Fibroblast of skin of left quadriceps (primary cell): ENCODE measurements around the gene AMMECR1L.
A peak's percentile ranks its signal among the peaks of the same experiment; 100 is the strongest.
"Not testable (repeated sequence)": the region's sequence is repeated elsewhere in the genome, so short reads cannot be mapped to it uniquely, and the experiment has no call there.

Experiments
- DNase-seq, 2 experiments: peaks; one replicate each; pipeline ENCODE4 v3.0.0-alpha.2; 2013; ENCODE audit warnings: low read depth in 2 of 2

The AMMECR1L gene

DNA sequence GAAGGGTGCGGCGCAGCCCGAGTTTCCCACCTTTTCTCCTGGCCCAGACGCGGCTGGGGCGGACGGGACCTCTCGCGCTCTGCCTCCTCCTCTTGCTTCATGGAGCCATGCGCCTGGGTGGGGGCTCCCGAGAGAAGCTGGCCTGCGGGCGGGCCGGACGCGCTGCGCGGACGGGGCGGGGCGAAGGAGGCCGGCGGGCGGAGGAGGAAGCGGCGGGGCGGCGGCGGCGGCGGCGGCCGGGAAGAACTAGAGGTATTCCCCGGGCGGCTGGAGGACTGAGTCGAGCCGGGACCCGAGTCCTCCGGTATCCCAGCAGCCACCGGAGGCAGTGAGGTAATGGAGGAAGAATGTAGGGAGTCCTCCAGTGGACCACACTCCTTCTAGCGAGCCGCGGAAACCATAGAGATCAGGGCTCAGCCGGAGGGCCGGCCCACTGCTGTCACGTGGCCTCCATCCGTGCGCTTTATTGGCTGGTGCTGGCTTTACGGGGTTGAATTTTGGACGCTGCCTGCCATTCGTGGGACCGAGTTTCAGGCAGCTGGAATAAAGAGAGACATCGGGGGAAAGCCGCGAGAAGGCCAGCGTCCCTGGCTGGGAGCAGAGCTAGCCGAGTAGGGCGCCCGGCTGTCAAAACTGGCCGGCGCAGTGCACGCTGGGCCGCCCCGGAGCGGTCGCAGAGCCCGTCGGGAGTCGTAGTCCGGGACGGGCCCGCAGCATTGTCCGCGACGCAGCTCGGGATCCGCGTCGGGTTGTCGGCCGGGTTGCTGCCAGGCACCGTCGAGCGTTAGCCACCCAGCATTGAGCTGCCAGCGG lies at the start of gene AMMECR1L:
TSS of gene AMMECR1L (minus strand) at position 177 of the 813 bp plus-strand sequence. CDS start 11,722 bp downstream, outside the sequence.
- DNase-seq: peak; percentile 26 to 32

DNA sequence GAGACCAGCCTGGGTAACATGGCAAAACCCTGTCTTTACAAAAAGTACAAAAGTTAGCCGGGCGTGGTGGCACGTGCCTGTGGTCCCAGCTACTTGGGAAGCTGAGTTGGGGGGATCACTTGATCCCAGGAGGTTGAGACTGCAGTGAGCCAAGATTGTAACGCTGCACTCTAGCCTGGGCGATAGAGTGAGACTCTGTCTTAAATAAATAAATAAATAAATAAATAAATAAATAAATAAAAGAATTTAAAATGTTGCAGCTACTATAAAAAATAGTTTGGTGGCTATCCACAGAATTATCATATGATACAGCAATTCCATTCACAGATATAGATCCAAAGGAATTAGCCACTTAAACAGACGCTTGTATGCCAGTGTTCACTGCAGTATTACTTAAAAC lies 49.6 kb upstream of the AMMECR1L start:
- no peak for DNase-seq

DNA sequence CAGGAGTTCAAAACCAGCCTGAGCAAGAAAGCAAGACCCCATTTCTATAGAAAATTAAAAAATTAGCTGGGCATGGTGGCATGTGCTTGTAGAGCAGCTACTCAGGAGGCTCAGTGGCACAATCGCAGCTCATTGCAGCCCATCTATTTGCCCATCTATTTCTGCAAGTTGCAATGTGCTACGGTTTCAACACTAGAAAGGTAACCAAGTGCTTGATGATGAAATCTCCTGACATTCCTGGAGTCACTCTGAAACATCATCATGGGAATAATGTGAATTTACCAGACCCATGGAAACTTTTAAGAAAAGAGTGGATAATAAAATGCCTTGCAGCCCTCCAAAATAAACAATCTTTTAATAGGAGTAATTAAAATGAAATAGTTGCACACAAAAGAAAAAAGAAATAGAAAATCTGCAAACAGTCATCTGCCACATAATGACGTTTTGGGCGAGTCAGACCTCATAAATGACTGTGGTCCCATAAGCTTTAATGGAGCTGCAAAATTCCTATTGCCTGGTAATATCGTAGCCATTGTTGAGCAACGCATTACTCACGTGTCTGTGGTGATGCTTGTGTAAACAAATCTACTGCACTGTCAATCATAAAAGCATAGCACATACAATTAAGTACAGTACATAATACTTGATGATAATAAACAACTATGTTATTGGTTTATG lies 46.6 kb upstream of the AMMECR1L start:
- peak; percentile 55 to 59 for DNase-seq

DNA sequence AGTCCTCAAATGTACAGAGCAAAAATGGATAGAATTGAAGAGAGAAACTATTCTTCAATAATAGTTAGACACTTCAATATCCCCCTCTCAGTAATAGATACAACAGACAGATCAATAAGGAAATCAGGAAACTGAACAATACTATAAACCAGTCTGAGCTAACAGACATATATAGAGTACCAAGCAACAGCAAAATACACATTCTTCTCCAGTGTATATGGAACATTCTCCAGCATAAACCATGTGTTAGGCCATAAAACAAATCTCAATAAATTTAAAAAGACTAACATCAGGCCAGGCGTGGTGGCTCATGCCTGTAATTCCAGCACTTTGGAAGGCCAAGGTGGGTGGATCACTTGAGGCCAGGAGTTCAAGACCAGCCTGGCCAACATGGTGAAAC lies 43.7 kb upstream of the AMMECR1L start:
- DNase-seq: no peak

DNA sequence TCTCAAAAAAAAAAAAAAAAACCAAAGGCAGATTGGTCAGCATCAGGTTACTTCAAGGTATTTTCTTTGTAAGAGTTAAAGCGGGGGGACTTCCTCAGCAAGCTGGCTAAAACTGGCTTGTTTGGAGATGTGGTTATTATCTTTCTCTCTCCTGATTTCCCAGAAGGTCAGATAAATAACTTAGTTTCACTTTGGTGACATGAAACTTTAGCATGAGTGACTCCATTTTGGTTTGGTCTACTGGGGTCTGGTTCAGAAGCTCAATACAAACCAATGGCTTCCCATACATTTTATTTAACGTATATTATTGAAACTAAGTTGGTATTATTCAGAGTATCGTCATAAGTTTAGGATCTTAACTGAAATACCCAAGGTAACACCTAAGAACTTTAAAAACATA lies 41.6 kb upstream of the AMMECR1L start:
- DNase-seq: no peak

DNA sequence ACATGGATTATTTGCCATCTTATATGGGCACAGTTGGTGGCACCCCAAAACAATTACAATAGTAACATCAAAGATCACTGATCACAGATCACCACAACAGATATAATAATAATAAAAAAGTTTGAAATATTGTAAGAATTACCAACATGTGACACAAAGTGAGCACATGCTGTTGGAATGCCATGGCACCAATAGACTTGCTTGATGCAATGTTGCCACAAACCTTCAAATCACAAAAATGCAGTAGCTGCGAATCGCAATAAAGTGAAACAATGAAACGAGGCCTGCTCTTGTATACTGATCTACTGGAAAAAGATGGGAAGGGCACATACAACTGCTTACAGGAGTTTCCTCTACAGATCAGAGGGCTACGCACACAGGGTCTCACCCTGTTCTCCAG lies 32.2 kb upstream of the AMMECR1L start:
- no peak for DNase-seq

DNA sequence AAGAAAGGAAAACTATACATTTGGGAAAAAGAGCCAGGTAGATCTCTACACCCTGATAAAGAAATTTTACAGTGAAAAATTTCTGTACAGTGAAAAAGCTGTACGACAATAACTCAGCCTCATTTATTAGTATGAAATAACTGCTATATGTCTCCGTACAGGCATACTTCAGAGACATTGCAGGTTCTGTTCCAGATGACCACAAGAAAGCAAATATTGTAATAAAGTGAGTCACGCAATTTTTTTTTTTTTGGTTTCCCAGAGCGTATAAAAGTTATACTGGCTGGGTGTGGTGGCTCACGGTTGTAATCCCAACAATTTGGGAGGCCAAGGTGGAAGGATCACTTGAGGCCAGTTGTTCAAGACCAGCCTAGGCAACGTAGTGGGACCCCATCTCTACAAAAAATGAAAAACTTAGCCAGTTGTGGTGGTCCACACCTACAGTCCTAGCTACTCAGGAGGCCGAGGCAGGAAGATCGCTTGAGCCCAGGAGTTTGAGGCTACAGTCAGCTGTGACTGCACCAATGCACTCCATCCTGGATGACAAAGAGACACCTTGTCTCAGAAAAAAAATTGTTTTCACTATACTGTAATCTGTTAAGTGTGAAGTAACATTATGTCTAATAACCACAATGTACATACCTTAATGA lies 28.2 kb upstream of the AMMECR1L start:
- no peak for DNase-seq

DNA sequence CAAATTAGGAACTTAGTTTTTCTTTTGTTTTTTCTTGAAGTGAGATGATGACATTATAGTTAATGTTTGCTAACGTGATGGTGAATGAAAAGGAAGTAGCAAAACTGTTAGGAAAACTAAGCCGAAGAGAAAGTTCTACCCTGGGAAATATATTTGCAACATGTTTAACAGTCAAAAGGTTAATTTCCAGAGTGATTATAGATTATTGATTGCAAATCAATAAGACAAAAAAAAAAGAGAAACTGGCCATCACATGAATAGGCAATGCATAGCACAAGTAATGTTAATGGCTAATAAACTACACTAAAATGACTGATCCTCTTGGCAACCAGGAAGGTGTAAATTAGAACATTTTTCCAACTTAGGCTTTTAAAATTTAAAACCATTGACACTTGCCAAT lies 26.0 kb upstream of the AMMECR1L start:
- no peak for DNase-seq

DNA sequence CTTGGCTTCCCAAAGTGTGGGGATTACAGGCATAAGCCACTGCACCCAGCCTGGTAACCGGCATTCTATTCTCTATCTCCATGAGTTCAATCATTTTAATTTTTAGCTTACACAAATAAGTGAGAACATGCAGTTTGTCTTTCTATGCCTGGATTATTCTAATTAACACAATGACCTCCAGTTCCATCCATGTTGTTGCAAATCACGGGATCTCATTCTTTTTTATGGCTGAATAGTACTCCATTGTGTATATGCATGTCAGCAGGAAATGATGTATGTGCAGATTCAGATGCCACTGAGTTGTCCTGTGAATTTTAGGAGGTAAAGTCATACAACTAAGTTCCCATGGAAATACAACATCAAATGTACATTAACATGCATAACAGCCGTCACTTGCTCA lies 24.7 kb upstream of the AMMECR1L start:
- no peak for DNase-seq

DNA sequence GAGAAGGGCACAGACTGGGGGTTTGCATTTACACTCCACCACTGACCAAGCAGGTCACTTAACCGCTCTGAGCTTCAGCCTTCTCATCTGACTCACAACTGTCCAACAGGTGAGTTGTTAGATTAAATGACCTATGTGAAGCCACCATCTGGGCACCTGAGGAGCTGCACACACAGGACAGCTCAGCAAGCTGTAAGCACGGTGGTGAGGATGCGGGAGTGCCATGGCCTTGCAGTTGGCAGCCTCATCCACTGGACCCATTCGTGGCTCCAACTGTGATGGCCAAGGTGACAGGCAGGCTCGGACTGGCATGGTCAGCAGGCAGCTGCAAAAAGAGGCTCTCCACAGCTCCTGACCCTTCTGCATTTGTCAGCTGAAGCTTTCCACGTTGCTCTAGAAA lies 23.3 kb upstream of the AMMECR1L start:
- DNase-seq: no peak

DNA sequence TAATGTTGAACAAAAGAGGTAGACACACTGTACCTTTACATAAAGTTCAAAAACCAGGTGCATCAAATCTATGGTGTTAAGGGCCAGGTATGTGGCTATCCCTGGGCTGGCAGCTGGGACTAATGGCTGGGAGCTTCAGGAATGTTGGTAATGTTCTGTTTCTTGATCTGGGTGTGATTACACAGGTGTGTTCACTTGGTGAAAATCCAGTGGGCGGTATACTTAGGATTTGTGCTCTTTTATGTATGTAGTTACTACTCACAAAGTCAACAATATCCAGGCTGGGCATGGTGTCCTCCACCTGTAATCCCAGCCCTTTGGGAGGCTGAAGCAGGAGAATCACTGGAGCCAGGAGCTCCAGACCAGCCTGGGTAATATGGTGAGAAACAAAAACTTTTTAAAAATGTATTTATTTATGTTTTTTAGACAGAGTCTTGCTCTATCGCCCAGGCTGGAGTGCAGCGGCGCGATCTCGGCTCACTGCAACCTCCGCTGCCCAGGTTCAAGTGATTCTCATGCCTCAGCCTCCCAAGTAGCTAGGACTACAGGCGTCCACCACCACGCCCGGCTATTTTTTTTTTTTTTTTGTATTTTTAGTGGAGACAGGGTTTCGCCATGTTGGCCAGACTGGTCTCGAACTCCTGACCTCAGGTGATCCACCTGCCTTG lies 22.1 kb upstream of the AMMECR1L start:
- not testable (repeated sequence) for DNase-seq

DNA sequence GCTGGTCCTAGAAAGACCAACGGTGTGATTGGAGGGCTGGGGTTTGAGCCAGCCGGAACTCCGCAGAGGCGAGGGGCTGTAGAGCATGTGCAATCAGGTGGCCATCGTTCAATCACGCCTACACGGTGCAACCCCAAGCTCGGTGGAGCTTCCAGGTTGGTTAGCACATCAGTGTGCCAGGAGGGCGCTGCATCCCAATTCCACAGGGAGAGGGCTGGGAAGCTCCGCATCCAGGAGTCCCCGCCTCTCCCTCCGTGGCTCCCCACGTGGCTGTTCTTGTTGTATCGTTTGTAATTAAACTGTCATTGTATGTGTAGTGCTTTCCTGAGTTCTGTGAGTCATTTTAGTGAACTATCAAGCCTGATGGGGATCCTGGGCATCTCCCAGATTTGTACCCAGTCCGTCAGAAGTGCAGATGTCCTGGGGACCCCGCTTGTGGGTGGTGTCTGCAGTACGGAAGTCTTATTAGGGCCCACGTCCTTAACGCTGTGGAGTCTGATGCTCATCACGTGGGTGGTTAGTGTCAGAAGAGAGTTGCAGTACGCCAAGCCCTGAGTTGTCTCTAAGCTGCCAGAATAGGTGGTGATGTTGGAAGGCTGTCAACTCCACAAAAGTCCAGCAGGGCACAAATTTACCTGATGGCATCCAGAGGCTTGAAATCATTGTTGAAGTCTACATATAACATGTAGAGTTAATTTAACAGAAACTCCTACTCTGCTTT lies 20.6 kb upstream of the AMMECR1L start:
- DNase-seq: no peak

DNA sequence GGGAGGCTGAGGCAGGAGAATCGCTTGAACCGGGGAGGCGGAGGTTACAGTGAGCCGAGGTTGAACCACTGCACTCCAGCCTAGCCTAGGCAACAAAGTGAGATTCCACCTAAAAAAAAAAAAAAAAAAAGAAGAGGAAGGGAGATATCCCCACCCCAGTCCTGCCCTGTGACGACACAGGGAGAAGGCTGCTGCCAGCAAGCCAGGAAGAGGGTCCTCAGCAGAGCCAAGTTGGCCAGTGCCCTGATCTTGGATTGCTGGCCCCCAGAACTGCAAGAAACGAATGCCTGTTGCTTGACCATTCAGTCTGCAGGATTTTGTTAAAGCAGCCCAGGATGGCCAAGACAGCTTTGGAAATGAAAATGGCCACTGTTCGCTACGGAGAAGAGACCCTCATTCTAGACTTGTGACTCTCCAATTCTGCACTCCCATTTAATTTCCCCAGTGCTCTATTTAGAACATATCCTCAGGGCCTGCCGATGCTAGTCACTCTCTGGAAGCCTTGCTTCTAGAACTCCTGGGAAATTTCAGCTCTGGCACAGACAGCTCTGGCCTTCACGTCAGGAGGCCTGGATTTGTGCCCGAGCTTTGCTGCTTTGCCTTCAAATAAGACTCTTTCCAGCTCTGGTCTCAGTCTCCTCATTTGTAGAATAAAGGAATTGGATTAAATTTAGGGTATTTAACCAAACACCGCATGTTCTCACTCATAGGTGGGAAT lies 15.7 kb upstream of the AMMECR1L start:
- DNase-seq: no peak

DNA sequence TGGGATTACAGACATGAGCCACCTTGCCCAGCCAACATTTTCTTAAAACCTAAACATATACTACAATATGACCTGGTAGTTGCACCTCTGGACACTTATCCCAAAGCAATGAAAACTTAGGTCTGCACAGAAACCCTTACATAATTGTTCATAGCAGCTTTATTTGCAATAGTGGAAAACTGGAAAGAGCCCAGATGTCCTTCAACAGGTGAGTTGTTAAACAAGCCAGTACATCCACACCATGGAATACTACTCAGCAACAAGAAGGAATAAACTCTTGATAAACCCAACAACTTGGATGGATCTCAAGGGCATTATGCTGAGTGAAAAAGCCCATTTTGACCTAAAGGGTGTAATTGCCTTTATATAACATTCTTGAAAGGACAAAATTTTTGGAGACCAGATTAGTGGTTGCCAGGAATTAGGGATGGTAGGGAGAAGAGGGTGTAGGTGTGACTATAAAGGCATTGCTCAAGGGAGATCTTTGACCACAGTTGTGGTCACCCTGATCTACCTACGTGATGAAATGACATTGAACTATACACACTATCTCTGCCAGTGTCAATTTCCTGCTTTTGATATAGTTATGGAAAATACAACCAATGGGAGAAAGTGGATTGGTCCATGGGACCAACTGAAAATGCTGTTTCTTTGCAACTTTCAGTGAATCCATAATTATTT lies 11.9 kb upstream of the AMMECR1L start:
- DNase-seq: no peak

DNA sequence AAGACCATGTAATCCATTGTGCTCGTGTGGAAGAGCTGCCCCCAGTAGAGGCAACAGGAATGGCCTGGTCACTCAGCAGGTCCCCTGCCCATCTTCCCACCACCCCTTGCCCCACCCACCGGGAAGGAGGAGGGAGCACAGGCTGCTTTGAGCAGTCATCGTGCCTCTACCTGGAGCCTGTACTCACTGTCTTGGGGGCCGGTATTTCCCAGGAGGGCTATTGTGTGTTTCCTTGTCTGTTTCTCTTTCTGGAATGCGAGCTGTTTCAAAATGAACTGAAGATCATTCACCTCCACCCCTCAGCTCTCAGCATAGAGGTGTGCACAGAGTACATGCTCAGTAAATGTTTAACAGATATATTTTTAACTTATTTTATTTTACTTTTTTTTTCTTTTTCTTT lies 7.7 kb upstream of the AMMECR1L start:
- no peak for DNase-seq

DNA sequence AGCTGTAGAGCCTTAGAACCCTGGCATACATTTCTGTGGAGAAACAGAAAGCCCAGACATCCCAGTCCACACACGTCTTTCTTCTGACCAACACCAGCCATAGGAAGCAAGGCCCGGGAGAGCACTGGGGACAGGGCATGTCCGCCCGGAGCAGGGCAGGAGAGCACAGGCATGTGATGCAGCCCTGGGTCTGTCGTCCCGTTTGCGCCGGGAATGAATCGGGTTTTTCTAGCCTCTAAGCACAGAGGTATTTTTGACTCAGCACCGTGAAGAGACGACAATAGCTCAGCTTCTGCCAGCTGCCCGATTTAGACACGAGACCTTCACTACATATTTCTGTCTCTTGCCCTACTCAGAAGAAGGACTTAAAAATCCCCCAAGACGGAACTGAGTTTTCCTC lies 7.3 kb upstream of the AMMECR1L start:
- DNase-seq: no peak

DNA sequence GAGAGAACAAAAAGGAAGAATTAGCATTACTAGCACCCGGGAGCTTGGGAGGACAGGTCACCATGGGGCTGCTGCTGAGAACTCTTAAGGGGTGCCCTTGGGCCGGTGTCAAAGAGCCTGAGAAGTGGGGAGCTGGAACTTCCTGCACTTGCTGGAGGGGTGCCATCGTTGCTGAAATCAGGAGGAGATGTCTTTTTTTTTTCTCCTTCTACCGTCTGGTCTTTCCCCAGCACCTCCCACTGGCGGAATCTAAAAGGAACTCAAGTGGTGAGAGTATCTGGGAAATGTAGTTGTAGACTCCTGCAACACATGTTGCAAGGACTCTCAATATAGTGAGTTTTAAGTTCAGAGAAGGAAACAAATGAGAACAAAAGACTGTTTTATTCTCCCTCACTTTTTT lies 6.1 kb upstream of the AMMECR1L start:
- no peak for DNase-seq

DNA sequence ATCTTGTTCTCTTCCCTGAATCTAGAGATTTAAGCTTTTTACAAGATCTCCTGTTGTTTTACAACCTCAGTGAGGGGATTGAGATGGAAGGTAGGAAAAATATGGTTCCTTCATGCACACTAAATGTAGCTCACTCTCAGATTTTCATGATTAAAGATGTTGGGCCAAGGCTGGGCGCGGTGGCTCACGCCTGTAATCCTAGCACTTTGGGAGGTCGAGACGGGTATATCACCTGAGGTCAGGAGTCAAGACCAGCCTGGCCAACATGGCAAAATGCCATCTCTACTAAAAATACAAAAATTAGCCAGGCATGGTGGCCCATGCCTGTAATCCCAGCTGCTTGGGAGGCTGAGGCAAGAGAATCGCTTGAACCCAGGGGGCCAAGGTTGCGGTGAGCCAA lies 5.0 kb upstream of the AMMECR1L start:
- not testable (repeated sequence) for DNase-seq

DNA sequence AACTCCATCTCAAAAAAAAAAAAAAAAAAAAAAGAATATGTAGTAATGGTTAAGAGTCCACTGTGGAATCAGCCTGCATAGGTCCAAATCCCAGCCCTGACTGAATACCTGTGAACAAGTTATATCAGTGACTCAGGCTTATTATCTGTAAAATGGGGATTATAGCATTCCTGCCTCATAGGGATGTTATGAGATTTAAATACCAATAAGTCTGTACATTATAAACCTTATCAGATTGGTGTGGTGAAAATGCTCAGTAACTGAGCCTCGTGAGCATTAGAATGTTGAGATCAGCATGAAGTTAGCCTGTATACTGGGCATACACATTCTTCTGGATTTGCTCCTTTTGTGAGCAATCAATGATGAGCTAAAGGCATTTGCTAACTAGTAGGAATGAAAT lies 3.0 kb upstream of the AMMECR1L start:
- no peak for DNase-seq

DNA sequence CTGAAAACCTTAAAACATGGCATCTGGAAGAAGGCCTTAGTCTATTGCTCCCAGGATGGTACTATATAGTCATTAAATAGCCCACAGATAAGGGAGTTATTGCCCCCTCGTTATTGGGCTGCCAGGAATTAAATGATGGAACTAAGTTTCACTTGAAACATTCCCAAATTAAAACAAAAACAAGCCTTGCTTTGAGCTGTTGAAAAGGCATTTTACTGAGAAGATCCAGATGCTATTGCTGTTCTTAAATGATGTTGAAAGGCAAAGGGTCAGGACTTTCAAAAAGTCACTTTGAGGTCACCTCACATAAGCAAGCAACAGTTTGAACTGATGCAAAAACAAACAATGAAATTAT lies 2.0 kb upstream of the AMMECR1L start:
- no peak for DNase-seq
